HUDEP-2 (cell line): ENCODE measurements around the gene RBCK1.
A peak's percentile ranks its signal among the peaks of the same experiment; 100 is the strongest.

ENCODE experiments used
- DNase-seq, 76 experiments: peaks; one replicate each; lab custom pipeline; 2025; ENCODE audit not compliant: unreplicated experiment in 76 of 76; lab: John Stamatoyannopoulos, UW

RBCK1 gene

GRCh38 chr20:396619-397431 is 11.3 kb upstream of the RBCK1 start:
- no peak for DNase-seq

DNA sequence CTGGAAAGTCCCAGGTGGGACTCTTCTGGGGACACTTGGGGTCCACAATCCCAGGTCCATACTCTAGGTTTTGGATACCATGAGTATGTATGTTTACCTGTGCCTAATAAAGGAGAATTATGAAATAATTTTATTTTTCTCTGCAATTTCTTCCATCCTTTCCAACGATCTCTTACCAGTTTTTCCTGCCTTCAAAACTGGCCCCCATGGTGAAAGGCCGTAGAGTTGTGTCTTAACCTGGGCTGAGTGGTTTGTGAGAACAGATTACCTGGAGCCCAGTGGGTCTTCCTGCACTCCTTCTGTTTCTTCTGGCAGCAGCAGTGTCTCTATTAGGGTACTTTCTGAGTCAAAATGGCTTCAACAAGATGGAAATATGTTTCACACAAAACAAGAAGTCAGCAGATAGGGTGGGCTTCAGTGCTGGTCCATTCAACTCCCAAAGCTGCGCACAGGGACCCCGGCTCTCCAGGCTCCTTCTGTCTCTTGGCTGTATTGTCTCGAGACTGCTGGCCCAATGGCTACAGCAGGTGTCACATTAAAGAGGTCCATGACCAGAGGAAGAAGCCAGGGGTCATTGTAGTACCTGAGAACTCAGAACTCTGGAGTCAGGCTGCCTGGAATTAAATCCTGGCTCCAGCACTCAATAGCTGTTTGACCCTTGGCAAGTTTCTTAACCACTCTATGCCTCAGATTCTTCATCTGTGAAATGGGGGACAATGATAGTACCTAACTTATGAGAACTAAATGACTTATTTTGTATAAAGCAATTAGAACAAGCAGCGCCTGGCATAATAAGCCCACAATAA is 10.5 kb upstream of the RBCK1 start:
- no peak for DNase-seq

- DNase-seq, result peak in 14 of 76 experiments; percentile 9 to 48 (median 28)
These were observed 8.9 kb upstream of the RBCK1 start for GRCh38 chr20:399182-399707.

DNA sequence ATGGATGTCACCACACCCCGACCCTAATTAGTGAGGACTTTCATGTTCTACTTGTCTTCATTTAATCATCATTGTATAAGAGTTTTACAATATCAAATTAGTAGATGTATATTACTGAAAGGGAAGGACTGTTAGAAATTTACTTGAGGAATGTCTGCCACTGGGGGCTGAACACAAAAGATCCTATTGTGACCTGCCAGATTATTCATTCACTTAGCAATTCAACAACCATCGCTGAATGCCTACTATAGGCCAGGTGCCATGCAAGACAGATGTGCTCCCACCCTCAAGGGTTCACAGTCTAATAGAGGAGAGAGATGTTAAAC is 8.0 kb upstream of the RBCK1 start:
- DNase-seq, result no peak

GRCh38 chr20:400454-401275 is 7.4 kb upstream of the RBCK1 start:
- DNase-seq, result no peak

DNA sequence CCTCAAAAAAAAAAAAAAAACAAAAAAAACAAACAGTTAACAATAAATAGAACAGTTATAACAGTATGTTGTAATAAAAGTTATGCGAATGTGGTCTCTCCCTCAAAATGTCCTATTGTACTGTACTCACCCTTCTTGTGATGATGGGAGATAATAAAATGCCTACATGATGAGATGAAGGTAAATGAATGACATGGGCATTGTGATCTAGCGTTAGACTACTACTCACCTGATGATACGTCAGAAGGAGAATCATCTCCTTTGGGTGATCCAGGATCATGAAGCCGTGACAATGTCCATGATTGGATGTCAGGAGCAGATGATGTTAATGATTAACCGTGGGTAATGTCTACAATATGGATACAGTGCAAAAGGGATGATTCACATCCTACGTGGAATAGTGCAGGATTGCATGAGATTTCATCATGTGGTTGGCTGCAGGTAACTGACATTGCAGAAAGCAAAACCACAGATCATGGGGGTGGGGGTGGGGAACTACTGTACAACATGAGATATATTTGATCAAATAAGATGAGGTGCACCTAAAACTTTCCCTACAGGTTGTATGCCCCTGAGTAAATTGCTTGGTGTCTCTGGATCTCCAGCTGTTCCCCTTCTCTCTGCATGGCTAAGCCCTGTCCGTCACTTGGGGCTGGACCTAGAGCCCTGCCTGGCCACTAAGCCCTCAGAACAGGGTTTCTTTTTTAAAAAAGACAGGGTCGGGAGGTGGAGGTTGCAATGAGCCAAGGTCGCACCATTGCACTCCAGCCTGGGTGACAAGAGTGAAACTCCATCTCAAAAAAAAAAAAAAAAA is 6.2 kb upstream of the RBCK1 start:
- no peak for DNase-seq

DNA sequence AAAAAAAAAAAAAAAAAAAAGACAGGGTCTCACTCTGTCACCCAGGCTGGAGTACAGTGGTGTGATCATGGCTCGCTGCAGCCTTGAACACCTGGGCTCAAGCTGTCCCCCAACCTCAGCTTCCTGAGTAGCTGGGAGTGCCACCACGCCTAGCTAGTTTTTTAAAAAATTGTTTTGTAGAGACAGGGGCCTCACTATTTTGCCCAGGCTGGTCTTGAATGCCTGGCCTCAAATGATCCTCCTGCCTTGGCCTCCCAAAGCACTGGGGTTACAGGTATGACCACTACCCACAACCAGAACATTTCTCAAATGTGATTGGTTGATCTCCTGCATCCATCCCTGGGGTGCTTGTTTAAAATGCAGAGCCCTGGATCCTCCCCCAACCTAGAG is 5.6 kb upstream of the RBCK1 start:
- no peak for DNase-seq

- no peak for DNase-seq
These were observed 5.1 kb upstream of the RBCK1 start for GRCh38 chr20:402898-403581.

- DNase-seq, result no peak
These were observed 4.5 kb upstream of the RBCK1 start for GRCh38 chr20:403582-403957.

DNA sequence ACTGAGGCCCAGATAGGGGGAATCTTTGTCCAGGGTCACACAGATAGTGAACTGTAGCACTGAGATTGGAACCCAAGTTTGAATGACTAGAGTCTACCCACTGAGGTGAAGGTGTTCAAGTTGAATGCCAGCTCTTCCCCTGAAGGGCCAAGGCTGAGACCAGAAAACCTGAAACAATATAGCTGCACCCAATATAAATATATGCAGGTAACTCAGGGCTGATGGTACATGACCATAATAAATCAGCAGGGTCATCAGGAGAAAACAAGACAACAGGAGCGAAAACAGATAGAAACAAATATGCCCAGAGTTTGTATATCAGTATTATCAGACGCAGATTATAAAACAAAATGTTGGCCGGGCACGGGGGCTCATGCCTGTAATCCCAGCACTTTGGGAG is 4.0 kb upstream of the RBCK1 start:
- no peak for DNase-seq

DNA sequence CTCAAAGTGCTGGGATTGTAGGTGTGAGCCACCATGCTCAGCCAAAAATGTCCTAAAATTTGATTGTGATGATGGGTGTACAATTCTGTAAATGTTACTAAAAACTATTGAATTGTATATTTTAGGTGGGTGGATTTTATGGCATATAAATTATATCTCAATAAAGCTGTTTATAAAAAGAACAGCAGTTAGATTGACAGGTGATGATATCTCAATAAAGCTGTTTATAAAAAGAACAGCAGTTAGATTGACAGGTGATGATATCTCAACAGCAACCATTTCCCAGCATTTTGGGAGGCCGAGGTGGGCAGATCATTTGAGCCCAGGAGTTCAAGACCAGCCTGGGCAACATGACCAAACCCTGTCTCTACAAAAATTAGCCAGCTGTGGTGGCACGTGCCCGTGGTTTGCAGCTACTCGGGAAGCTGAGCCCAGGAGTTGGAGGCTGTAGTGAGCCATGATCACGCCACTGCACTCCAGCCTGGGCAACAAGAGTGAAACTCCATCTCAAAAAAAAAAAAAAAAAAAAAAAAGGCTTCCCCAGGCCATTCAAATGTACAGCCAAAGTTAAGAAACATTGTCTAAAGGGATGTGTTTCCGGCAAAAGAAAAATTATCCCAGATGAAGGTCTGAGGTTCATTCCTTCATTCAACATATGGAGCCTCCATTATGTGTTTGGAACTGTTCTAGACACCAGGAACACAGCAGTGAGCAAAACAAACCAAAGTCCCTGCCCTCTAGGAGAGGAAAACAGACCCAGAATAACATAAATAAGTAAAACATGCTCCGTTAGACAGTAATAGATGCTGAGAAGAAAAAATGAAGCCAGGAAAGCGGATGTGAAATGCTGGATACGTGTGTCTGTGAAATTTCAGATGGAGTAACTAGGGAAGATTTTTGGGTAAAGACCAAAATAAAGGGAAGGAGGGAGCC is 1.6 kb upstream of the RBCK1 start:
- no peak for DNase-seq

- peak in 71 of 76 experiments; percentile 17 to 88 (median 65) for DNase-seq
These were observed 756 bp upstream of the RBCK1 start for GRCh38 chr20:407133-407952.

GRCh38 chr20:408843-409696 is 971 bp downstream of the RBCK1 start:
- peak in 3 of 76 experiments; percentile 7 to 45 (median 8) for DNase-seq

- peak in 5 of 76 experiments; percentile 7 to 20 (median 13) for DNase-seq
These were observed 1.8 kb downstream of the RBCK1 start for GRCh38 chr20:409697-410559.

DNA sequence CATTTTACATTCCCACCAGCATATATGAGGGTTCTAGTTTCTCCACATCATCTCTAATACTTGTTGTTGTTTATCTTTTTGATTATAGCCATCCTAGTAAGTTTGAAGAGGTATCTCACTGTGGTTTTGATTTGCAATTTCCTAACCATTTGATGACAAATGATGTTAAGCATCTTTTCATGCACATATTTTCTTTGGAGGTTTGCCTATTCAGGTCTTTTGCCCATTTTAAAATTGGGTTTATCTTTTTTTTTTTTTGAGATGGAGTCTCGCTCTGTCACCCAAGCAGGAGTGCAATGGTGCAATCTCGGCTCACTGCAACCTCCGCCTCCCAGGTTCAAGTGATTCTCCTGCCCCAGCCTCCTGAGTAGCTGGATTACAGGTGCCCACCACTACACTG is 4.0 kb downstream of the RBCK1 start:
- DNase-seq, result no peak

- DNase-seq, result no peak
These were observed 6.1 kb downstream of the RBCK1 start for GRCh38 chr20:414161-414560.
